Right lobe of liver (tissue), 6 donors: Measurements from ENCODE around the gene WNT5B. TPM values are rescaled to one million over a fixed set of nuclear protein-coding genes. Genes with fewer than 3 reads are reported as not detected.

Source experiments
- ATAC-seq, 4 donors: fragments of 200-7000 bp; cut with Tn5 transposase; one replicate each; pipeline ENCODE4 v1.9.1; 2020; ENCODE audit warnings: mild to moderate bottlenecking in 4 of 4, moderate library complexity in 4 of 4
- DNase-seq, 3 donors: peaks; one replicate each; pipeline ENCODE4 v3.0.0-alpha.2; 2020
- H3K27ac ChIP-seq, 3 donors: fragments of 200-600 bp; one replicate each; pipeline ENCODE4 v1.8.0; 2022
- H3K27me3 ChIP-seq, 2 donors: fragments of 200-600 bp; one replicate each; pipeline ENCODE4 v1.8.0; 2022
- H3K36me3 ChIP-seq, 4 donors: fragments of 200-600 bp; sonication (generic) in 1 of 4; one replicate each; pipeline versions ENCODE4 v1.5.1 to v1.8.0; 2017 to 2022; ENCODE audit warnings: control low read depth in 1 of 4
- H3K4me1 ChIP-seq, 4 donors: fragments of 200-600 bp; sonication (generic) in 1 of 4; one replicate each; pipeline versions ENCODE4 v1.5.1 to v1.8.0; 2017 to 2022; ENCODE audit warnings: control low read depth in 1 of 4
- H3K4me3 ChIP-seq, 3 donors: fragments of 200-600 bp; one replicate each; pipeline ENCODE4 v1.8.0; 2022
- H3K9me3 ChIP-seq, 4 donors: fragments of 200-600 bp; sonication (generic) in 1 of 4; one replicate each; pipeline versions ENCODE4 v1.5.1 to v1.8.0; 2017 to 2022; ENCODE audit warnings: control low read depth in 1 of 4
- CTCF ChIP-seq, 4 donors: fragments of 200-600 bp in 3 of 4; fragments of 450-650 bp in 1 of 4; IDR thresholded peaks; one replicate each; pipeline versions ENCODE4 v1.5.1 to v1.8.0; 2016 to 2022; ENCODE audit warnings: antibody characterized with exemption in 4 of 4, mild to moderate bottlenecking in 2 of 4
- POLR2A ChIP-seq: fragments of 450-650 bp; IDR thresholded peaks from one replicate; pipeline ENCODE4 v1.6.1; 2017; ENCODE audit warnings: antibody characterized with exemption, mild to moderate bottlenecking
- WGBS: methylation state at CpG from one replicate; pipeline ENCODE4 v1.1.6; 2018; ENCODE audit warnings: low coverage, low lambda C conversion rate; ENCODE audit not compliant: insufficient coverage; ENCODE audit errors: missing lambda C conversion rate; 5-methylcytosine and 5-hydroxymethylcytosine counted together
- intact Hi-C, 2 donors: fragments of 100-400 bp; cut with DNase I; formaldehyde crosslinking; loops; one replicate each; pipeline versions ENCODE4 v1.11.2 to v1.14.1; 2022
- total RNA-seq, 6 experiments: library from RNA; depleted of rRNA in 2 of 6; stranded (reverse); fragments of >200 nt in 2 of 6; fragmentation: NEBNext Ultra II Directional in 3 of 6; extraction: Animal tissue kit (Norgen Biotek cat#: 25700) in 3 of 6; gene quantifications; one replicate each; pipeline versions ENCODE4 v1.1.0 to v1.2.4, GENCODE V29; 2016 to 2023
- donor health status: DM: no; HTN: yes; CAD: no.
- donor health status: DM: no; HTN: no; CAD: no.
- donor health status: DM: no; HTN: no; CAD: no.
- donor health status: DM: no; HTN: yes; CAD: no.
- donor health status: DM: no; HTN: yes; CAD: no.

Gene WNT5B
- total RNA-seq, 6 experiments from 2014 or later = 0.43 to 8.1 (median 1.5) TPM

- TF ChIP-seq POLR2A = no peak
- TF ChIP-seq CTCF (IDR thresholded peaks at IDR 0.05) = no peak
- DNase-seq (no peak), ATAC-seq (no peak)
- WGBS = 67% methylated on average over 7 of the region's 7 CpGs
- Histone ChIP-seq H3K9me3 (no peaks in the 10 kb centered on the region), H3K27ac (no peak overlapping the region), H3K4me3 (no peak overlapping the region), H3K36me3 (peaks cover 0 to 5% (median 0%) of the 10 kb centered on the region in 4 donors), H3K27me3 (no peaks in the 10 kb centered on the region), H3K4me1 (no peaks in the 10 kb centered on the region)
- intact Hi-C loops = loop anchor here (10.0 kb wide), 1 partner anchor 292 kb away; no protein-coding TSS in a partner anchor
Observed at GRCh38 chr12:1642513-1642912, 13.5 kb downstream of the WNT5B start.

GRCh38 chr12:1643043-1643442 is 14.0 kb downstream of the WNT5B start:
- H3K4me3 ChIP-seq = no peak overlapping the region
- H3K36me3 ChIP-seq = peaks cover 0 to 5% (median 0%) of the 10 kb centered on the region in 4 donors
- no peaks in the 10 kb centered on the region for H3K4me1 ChIP-seq
- no peaks in the 10 kb centered on the region for H3K9me3 ChIP-seq
- H3K27ac ChIP-seq = no peak overlapping the region
- intact Hi-C loops = loop anchor here (10.0 kb wide), 1 partner anchor 292 kb away; no protein-coding TSS in a partner anchor
- no peak for ATAC-seq
- no peaks in the 10 kb centered on the region for H3K27me3 ChIP-seq
- TF ChIP-seq POLR2A (no peak), CTCF (IDR thresholded peaks at IDR 0.05) (no peak)
- WGBS = 94% methylated on average over 9 of the region's 9 CpGs
- DNase-seq = no peak

GRCh38 chr12:1643905-1644533 is 15.0 kb downstream of the WNT5B start:
- WGBS = 71% methylated on average over 7 of the region's 7 CpGs
- H3K4me3 ChIP-seq = no peak overlapping the region
- TF ChIP-seq POLR2A (no peak), CTCF (IDR thresholded peaks at IDR 0.05) (no peak)
- no peaks in the 10 kb centered on the region for H3K27me3 ChIP-seq
- no peak for ATAC-seq
- intact Hi-C loops = loop anchor here (10.0 kb wide), 1 partner anchor 291 kb away; no protein-coding TSS in a partner anchor
- H3K9me3 ChIP-seq = no peaks in the 10 kb centered on the region
- no peaks in the 10 kb centered on the region for H3K4me1 ChIP-seq
- DNase-seq = no peak
- H3K27ac ChIP-seq = no peak overlapping the region
- peaks cover 0 to 5% (median 0%) of the 10 kb centered on the region in 4 donors for H3K36me3 ChIP-seq

- no peak overlapping the region for H3K4me3 ChIP-seq
- H3K27ac ChIP-seq = no peak overlapping the region
- peaks cover 0 to 5% (median 0%) of the 10 kb centered on the region in 4 donors for H3K36me3 ChIP-seq
- 44% methylated on average over 13 of the region's 15 CpGs for WGBS
- H3K27me3 ChIP-seq = no peaks in the 10 kb centered on the region
- TF ChIP-seq CTCF (IDR thresholded peaks at IDR 0.05) (no peak), POLR2A (no peak)
- H3K4me1 ChIP-seq = no peaks in the 10 kb centered on the region
- no peaks in the 10 kb centered on the region for H3K9me3 ChIP-seq
- DNase-seq (peak in 2 of 3 donors; percentile 55 to 64), ATAC-seq (peak; percentile 24 to 69 (median 68))
- intact Hi-C loops = loop anchor here (10.0 kb wide), 1 partner anchor 290 kb away; no protein-coding TSS in a partner anchor
Observed at GRCh38 chr12:1644534-1645438, 15.8 kb downstream of the WNT5B start.
